ENCODE results near the gene CLDN14. TPM values are rescaled to one million over a fixed set of nuclear protein-coding genes. Genes with fewer than 3 reads are reported as not detected.
A peak's percentile ranks its signal among the peaks of the same experiment; 100 is the strongest.

CLDN14 gene
- total and polyA plus RNA-seq, 12 donors = 0.22 TPM; not detected in 11

GRCh38 chr21:36450511-36450910, 29.4 kb downstream of the CLDN14 start:
- Histone ChIP-seq H3K4me1 (replicated peaks in 1 of 2) (no peaks in the 10 kb centered on the region), H3K36me3 (replicated peaks in 1 of 2) (no peaks in the 10 kb centered on the region), H3K27me3 (no peaks in the 10 kb centered on the region), H3K4me3 (no peak overlapping the region), H3K27ac (no peak overlapping the region), H3K9me3 (replicated peaks in 1 of 3) (no peaks in the 10 kb centered on the region)
- intact Hi-C loops (cut with DNase I) = no loop called here
- 65 to 88% (median 80%) methylated on average over 2 of the region's 2 CpGs for WGBS, 4 donors
- DNase-seq = no peak
- TF ChIP-seq CTCF (IDR thresholded peaks at IDR 0.05) (no peak), POLR2A (IDR thresholded peaks at IDR 0.05) (no peak)

DNA sequence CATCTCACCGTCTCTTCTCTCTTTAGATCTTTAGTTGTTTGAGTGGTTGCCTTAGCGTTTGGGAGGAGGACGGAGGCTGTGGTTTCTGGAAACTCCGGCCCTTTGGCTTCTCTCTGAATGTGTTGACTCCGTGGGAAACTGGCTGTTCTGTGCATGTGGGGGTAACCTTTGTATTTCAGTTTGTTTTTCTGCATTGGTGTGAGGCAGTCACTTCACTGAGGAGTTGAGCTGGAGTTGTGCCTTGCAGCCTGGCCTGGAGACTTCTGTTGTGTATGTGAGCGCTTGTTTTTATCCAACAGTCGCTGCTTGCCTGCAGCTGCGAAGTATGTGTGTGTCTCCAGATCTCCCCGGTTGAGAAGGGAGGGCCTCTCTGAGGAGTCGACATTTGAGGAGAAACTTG, 33.6 kb downstream of the CLDN14 start:
- Histone ChIP-seq H3K9me3 (replicated peaks in 1 of 3) (no peaks in the 10 kb centered on the region), H3K36me3 (replicated peaks in 1 of 2) (no peaks in the 10 kb centered on the region), H3K27ac (no peak overlapping the region), H3K27me3 (no peaks in the 10 kb centered on the region), H3K4me3 (no peak overlapping the region), H3K4me1 (replicated peaks in 1 of 2) (no peaks in the 10 kb centered on the region)
- 64 to 79% (median 76%) methylated on average over 10 of the region's 10 CpGs for WGBS, 4 donors
- intact Hi-C loops (cut with DNase I) = no loop called here
- no peak for TF ChIP-seq CTCF (IDR thresholded peaks at IDR 0.05)
- TF ChIP-seq POLR2A (IDR thresholded peaks at IDR 0.05) = no peak
- no peak for DNase-seq

GRCh38 chr21:36441715-36442114, 38.2 kb downstream of the CLDN14 start:
- WGBS, 4 donors = 91 to 93% (median 92%) methylated on average over 6 of the region's 6 CpGs

GRCh38 chr21:36437745-36438128, 42.2 kb downstream of the CLDN14 start:
- no peak for TF ChIP-seq POLR2A (IDR thresholded peaks at IDR 0.05)
- TF ChIP-seq CTCF (IDR thresholded peaks at IDR 0.05) = no peak
- H3K27me3 ChIP-seq = no peaks in the 10 kb centered on the region
- intact Hi-C loops (cut with DNase I) = no loop called here
- DNase-seq = peak; percentile 38 to 93 (median 81)
- H3K4me1 ChIP-seq (replicated peaks in 1 of 2) = no peaks in the 10 kb centered on the region
- WGBS, 4 donors = 15 to 25% (median 20%) methylated on average over 6 of the region's 6 CpGs
- no peaks in the 10 kb centered on the region for H3K36me3 ChIP-seq (replicated peaks in 1 of 2)
- H3K9me3 ChIP-seq (replicated peaks in 1 of 3) = no peaks in the 10 kb centered on the region
- H3K4me3 ChIP-seq = no peak overlapping the region
- peak overlapping the region in 3 of 5 donors; percentile 12 to 68 (median 57) for H3K27ac ChIP-seq

More at GRCh38 chr21:36441715-36442114, 38.2 kb downstream of the CLDN14 start:
- intact Hi-C loops (cut with DNase I) = no loop called here
- TF ChIP-seq POLR2A (IDR thresholded peaks at IDR 0.05) (no peak), CTCF (IDR thresholded peaks at IDR 0.05) (no peak)
- Histone ChIP-seq H3K27ac (no peak overlapping the region), H3K36me3 (replicated peaks in 1 of 2) (no peaks in the 10 kb centered on the region), H3K4me1 (replicated peaks in 1 of 2) (no peaks in the 10 kb centered on the region), H3K27me3 (no peaks in the 10 kb centered on the region), H3K9me3 (replicated peaks in 1 of 3) (no peaks in the 10 kb centered on the region), H3K4me3 (no peak overlapping the region)
- DNase-seq = no peak
